Brain microvascular endothelial cell (primary cell): ENCODE results near the gene WDR37.
A peak's percentile ranks its signal among the peaks of the same experiment; 100 is the strongest.

Experiments
- DNase-seq: peaks from one replicate; pipeline ENCODE4 v3.0.0-alpha.2; 2020
- H3K27ac ChIP-seq: fragments of 250-450 bp; sonication (Bioruptor Pico); 2 replicates; pipeline ENCODE4 v1.5.1; 2020; ENCODE audit warnings: mild to moderate bottlenecking, moderate library complexity
- H3K27me3 ChIP-seq: fragments of 250-450 bp; sonication (Bioruptor Pico); replicated peaks from 2 replicates; pipeline ENCODE4 v1.5.1; 2020; ENCODE audit warnings: mild to moderate bottlenecking
- H3K36me3 ChIP-seq: fragments of 250-450 bp; sonication (Bioruptor Pico); replicated peaks from 2 replicates; pipeline ENCODE4 v1.5.1; 2020; ENCODE audit warnings: mild to moderate bottlenecking
- H3K4me3 ChIP-seq: 2 replicates; pipeline ENCODE4 v1.5.1; 2011; ENCODE audit warnings: low read depth, mild to moderate bottlenecking, control low read depth, low read length, moderate library complexity
- CTCF ChIP-seq: IDR thresholded peaks from 2 replicates; pipeline ENCODE4 v1.5.1; 2011; ENCODE audit warnings: low read depth, mild to moderate bottlenecking, moderate library complexity, low read length, control low read depth, inconsistent platforms; ENCODE audit errors: missing control alignments
- in situ Hi-C: cut with HindIII; loops from 2 replicates; pipeline ENCODE4 v1.10.0; 2017; ENCODE audit warnings: low sequenced_read_pairs, low pct_ligation_motif_present

WDR37 gene

GRCh38 chr10:1043532-1043995, 12.6 kb upstream of the WDR37 start:
- DNase-seq, result no peak
- Histone ChIP-seq H3K36me3 (peaks cover 36% of the 10 kb centered on the region), H3K27ac (no peak overlapping the region), H3K4me3 (no peak overlapping the region), H3K27me3 (no peaks in the 10 kb centered on the region)
- in situ Hi-C loops, result no loop called here
- no peak for TF ChIP-seq CTCF

- Histone ChIP-seq H3K4me3 (no peak overlapping the region), H3K36me3 (peaks cover 36% of the 10 kb centered on the region), H3K27me3 (no peaks in the 10 kb centered on the region), H3K27ac (no peak overlapping the region)
- DNase-seq, result no peak
- in situ Hi-C loops, result no loop called here
- no peak for TF ChIP-seq CTCF
Observed at GRCh38 chr10:1044146-1044545, 12.0 kb upstream of the WDR37 start.

GRCh38 chr10:1044964-1045363, 11.2 kb upstream of the WDR37 start:
- H3K4me3 ChIP-seq, result peak overlapping the region; percentile 9
- in situ Hi-C loops, result no loop called here
- TF ChIP-seq CTCF, result no peak
- no peaks in the 10 kb centered on the region for H3K27me3 ChIP-seq
- H3K36me3 ChIP-seq, result peaks cover 31% of the 10 kb centered on the region
- no peak overlapping the region for H3K27ac ChIP-seq
- DNase-seq, result no peak

GRCh38 chr10:1045415-1045814, 10.8 kb upstream of the WDR37 start:
- peaks cover 28% of the 10 kb centered on the region for H3K36me3 ChIP-seq
- DNase-seq, result no peak
- H3K27me3 ChIP-seq, result no peaks in the 10 kb centered on the region
- in situ Hi-C loops, result no loop called here
- no peak for TF ChIP-seq CTCF
- H3K4me3 ChIP-seq, result peak overlapping the region; percentile 55
- H3K27ac ChIP-seq, result no peak overlapping the region

GRCh38 chr10:1047937-1048336, 8.2 kb upstream of the WDR37 start:
- peak overlapping the region; percentile 100 for H3K4me3 ChIP-seq
- no peaks in the 10 kb centered on the region for H3K27me3 ChIP-seq
- in situ Hi-C loops, result no loop called here
- H3K36me3 ChIP-seq, result peaks cover 9% of the 10 kb centered on the region
- no peak for DNase-seq
- H3K27ac ChIP-seq, result peak overlapping the region; percentile 97
- TF ChIP-seq CTCF, result no peak

- no peak for TF ChIP-seq CTCF
Observed at GRCh38 chr10:1048349-1048731, 7.8 kb upstream of the WDR37 start.

More at GRCh38 chr10:1048349-1048731, 7.8 kb upstream of the WDR37 start:
- Histone ChIP-seq H3K36me3 (peaks cover 7% of the 10 kb centered on the region), H3K27ac (peak overlapping the region; percentile 97), H3K4me3 (peak overlapping the region; percentile 100), H3K27me3 (no peaks in the 10 kb centered on the region)
- in situ Hi-C loops, result no loop called here
- no peak for DNase-seq
